ENCODE data around the gene PGPEP1.
"Not testable (repeated sequence)": the region's sequence is repeated elsewhere in the genome, so short reads cannot be mapped to it uniquely, and the experiment has no call there.

The PGPEP1 gene

DNA sequence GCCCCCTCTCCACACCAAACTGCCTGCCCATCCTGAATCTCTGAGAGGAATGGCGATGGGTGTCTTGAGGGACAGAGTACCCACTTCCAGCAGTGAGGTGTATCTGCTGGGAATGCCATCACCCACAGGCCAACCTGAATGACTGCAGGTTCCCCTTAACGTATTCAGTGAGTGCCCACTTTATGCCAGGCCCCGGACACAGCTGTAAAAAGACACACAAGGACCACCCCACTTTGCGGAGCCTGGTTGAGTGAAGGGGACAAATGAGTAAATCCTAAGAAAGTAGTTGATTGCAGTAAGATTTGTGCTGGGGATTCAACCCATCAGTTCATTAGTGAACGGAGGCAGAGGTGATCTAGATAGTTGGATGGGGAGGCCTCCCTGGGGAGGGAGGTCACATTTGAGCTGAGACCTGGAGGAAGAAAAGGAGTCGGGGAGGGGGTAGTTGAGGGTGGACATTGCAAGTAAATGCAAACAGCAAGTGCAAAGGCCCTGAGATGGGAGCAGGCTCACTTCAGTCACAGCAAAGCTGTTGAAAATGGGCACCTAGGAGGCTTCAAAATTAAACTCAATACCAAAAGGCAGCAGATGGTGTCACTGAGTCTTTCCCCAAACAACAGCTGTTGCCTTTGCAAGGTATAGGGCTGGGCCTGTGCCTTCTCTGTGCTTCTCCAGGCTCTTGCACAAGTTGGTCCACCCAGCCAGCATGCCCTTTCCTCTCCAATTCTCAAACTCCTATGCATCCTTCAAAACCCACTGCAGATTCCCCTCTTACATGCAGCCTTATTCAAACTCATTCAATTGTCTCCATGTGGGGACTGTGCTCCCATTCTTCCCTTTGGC is 49.9 kb downstream of the PGPEP1 start:
- DNase-seq, result no peak

DNA sequence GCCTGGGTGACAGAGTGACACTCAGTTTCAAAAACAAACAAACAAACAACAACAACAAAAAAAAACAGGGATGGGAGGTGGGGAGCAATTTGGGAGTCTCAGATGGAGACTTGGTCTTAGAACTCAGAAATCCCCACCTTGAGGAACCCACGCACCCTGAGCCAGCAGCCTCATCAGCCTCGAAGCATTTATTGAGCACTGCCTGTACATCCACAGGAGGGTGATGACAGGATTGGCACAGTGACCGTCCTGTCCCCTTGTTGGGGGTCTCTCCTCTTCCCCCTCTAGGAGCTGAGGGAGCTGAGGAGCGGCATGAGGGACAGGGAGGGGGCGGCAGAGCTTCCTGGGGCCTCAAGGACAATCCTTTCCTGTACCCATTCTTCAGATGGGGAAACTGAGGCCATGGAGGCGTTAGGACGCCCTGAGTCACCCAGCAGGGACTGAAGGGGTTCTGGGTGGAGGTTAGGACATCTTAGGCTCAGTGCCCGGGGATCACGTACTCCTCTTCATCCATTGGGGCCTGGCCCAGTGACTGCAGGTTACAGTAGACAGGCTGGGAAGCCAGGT is 51.2 kb downstream of the PGPEP1 start:
- no peak for DNase-seq

DNA sequence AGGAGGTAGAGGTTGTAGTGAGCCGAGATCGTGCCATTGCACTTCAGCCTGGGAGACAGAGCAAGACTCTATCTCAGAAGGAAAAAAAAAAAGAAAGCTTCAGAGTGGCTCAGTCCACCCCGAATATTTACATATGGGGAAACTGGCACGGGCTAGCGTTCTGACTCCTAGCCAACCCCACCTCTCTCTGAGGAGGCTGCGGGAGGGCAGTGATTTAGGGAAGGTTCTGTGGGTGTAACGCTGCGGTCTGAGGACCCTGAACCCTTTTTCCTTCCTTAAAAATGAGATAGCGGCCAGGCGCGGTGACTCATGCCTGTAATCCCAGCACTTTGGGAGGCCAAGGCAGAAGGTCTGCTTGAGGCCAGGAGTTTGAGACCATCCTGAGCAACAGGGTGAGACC is 52.0 kb downstream of the PGPEP1 start:
- no peak for DNase-seq

DNA sequence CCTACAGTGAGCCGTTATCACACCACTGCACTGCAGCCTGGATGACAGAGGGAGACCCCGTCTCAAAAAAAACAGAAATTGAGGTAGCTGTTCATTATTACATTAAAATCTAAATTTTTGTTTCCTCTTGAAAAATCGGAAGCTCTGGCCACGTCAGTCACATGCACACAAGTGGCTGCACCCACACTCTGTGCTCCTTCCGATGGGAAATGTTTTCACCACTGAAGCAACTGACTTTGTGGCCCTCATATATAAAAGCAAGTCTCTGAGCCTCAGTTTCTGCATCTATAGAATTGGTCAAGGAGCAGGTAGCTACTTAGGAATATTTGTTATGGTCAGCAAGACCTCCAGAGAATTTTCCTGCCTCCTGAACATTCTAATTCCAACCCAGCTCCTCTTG is 52.5 kb downstream of the PGPEP1 start:
- DNase-seq, result no peak

DNA sequence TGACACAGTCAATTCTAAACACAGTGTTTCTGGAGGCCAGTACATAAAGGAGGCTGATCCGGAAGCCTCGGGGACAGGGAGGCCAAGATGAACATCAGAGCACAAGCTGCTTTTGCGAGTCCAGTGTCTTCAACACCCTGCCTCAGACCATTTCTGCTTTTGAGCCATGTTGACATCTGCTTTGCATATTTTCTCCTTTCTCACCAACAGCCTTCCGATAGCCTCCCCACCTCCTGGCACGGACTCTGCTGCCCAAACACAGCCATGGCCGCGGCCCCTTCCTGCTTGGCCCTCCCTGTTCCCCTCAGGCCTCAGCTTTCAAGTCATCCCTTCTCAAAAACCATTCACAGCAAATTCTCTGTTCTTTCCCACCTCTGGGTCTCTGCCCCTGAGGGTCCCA is 53.4 kb downstream of the PGPEP1 start:
- DNase-seq, result no peak

DNA sequence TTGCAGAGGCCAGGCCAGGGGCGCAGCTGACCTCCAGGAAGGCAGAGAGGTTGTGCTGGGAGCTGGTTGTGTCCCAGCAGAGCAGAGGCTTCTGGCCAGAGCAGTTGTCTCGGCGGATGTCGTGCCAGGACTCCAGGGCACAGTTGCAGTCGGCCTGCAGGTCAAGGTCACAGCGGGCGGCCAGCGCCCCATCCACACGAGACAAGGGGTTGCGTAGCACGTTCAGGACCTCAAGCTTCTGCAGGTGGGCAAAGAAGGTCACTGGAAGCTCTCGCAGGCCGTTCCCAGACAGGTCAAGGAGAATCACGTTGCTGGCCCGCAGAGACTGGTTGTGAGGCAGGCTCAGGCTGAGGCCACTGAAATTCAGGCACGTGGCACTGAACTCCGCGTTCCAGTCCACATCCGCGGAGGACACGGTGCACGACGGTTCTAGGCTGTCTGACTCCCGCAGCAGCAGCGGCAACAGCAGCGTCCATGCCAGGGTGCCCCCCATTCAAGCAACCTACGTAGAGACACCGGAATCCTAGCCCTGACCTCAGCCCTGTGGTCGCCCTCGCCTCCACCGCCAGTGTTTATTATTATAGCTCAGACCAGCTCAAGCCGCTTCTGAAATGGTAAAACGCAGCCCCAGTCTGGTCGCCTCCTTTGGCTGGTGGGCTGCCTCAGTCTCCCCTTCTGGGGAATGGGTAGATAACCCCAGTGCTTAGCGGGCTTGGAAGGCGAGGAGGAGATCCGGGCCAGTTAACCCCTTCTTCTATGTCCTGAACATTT is 56.3 kb downstream of the PGPEP1 start:
- DNase-seq, result no peak

DNA sequence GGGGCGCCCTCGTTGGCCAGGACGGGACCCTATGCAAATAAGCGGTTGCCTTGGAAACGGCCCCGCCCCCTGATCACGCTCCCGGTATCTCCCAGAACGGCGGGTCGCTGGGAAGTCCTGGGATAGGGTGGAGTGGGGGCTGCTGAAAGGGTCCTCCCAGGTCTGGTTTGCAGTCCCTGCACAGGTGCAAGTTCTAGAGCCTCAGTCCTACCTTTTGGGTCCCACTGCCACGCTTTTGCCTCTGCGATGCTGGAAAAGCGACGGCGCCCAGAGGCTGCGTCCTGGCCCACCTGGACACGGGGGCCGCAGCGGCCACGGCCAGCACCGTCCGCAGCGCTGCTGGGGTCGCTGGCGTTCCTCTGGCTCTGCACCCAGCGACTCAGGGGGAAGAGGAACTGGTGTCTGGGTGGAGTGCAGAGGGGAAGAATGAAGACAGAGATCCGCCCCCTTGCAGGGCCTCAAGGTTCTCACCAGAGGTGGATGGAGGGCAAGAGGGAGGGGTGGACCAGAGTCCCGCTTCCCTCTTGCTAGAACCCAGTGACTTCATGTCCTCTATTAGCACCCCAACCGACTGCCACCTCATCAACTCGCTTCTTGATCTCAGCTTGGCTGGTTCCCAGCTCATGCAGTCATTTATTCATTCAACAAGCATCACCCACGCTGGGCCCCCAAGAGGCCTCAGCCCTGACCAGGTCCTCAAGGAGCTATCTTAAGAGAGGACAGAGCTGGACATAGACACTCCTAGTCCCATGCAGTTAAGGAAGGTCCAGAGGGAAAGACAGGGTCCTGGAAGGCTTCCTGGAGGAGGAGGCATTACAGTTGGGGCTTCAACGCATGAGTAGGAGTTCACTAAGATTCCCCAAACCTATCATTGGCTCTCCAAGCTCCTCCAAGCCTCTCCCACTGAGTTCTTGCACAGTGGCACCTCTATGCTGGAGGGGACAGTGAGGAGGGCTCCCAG is 57.1 kb downstream of the PGPEP1 start, which contains the start of gene LRRC25:
Gene LRRC25, minus strand, starts transcription at position 381 of the 961 bp plus-strand sequence. CDS start 659 bp downstream, outside the sequence.
- DNase-seq, result no peak

DNA sequence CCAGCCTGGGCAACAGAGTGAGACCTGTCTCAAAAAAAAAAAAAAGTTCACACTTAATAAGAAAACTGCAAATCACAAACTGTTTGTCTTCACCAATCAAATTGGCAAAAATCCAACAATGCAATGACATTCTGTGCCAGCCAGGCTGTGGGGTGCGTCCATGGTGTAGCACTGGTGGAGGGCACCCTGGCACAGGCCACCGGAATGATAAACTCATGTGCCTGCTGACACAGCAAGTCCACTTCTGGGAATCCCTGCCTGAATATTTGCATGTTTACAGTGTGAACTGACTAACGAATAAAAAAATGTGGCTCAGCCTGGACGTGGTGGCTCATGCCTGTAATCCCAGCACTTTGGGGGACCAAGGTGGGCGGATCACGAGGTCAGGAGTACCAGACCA is 58.6 kb downstream of the PGPEP1 start:
- no peak for DNase-seq

DNA sequence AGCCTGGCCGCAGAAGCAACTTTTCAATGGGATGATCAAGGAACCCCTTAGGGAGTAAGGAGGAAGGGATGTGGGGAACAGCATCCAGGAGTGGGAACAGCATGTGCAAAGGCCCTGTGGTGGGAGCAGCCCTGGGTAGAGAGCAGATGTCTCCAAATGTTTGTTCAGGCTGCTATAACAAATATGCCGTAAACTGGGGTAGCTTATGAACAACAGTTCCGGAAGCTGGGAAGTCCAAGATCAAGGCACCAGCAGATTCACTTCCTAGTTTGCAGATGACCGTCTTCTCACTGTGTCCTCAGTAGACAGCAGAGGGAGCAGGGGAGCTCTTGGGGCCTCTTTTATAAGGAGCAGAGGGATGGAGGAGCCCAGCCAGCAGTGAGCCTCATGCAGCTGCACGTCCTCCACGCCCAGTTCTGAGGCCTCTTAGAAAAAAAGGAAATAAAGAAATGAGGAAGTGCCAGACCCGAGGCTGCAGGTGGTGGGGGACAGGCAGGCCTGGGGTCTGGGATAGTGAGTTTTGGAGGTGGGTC is 61.2 kb downstream of the PGPEP1 start:
- no peak for DNase-seq

DNA sequence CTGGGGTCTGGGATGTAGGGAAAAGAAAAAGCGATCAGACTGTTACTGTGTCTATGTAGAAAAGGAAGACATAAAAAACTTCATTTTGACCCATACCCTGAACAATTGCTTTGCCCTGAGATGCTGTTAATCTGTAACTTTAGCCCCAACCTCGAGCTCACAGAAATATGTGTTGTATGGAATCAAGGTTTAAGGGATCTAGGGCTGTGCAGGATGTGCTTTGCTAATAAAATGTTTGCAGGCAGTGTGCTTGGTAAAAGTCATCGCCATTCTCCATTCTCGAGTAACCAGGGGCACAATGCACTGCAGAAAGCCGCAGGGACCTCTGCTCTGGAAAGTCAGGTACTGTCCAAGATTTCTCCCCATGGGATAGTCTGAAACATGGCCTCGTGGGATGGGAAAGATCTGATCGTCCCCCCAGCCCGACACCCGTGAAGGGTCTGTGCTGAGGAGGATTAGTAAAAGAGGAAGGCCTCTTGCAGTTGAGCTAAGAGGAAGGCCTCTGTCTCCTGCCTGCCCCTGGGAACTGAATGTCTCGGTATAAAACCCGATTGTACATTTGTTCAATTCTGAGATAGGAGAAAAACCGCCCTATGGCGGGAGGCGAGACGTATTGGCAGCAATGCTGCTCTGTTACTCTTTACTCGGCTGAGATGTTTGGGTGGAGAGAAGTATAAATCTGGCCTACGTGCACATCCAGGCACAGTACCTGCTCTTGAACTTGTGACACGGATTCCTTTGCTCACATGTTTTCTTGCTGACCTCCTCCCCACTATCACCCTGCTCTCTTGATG is 62.3 kb downstream of the PGPEP1 start:
- not testable (repeated sequence) for DNase-seq

DNA sequence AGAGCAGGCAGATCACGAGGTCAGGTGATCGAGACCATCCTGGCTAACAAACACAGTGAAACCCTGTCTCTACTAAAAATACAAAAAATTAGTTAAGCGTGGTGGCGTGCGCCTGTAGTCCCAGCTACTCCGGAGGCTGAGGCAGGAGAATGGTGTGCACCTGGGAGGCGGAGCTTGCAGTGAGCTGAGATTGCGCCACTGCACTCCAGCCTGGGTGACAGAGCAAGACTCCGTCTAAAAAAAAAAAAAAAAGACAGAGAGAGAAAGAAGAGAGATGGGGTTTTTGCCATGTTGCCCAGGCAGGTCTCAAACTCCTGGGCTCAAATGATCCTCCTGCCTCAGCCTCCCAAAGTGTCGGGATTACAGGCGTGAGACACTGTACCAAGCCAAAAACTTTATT is 65.4 kb downstream of the PGPEP1 start:
- DNase-seq, result not testable (repeated sequence)

DNA sequence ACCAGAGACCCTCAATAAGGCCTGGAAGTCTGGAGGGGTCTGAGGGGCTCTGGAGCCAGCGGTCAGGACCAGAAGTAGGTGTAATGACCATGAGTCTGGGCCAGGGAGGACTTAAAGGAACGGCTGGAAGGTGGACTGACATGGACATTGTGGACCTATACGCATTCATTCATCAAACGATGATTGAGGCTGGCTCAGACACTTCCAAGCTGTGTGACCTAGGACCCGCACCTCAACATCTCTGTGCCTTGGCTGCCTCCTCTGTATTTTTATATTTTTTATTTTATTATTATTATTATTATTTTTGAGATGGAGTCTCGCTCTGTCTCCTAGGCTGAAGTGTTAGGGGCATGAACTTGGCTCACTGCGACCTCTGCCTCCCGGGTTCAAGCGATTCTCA is 66.4 kb downstream of the PGPEP1 start:
- no peak for DNase-seq

DNA sequence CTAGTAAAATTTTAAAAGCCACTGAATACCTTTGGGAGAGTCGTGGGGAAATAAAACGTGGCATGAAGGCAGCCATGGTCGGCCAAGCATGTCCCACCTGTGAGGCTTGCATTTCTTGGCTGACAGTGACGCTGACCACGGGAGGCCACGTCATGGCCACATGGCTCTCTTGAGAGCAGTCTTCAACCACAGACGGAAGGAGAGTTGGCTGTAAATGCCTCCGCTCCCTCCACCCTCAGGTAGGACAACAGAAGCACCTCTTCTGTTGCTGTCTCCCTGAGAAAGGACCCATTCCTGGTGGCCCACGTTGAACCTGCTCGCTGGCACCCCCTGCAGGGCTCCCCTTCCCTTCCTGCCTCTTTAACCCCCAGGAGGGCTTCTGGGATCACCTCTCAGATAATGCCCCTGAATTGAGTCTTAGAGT is 67.7 kb downstream of the PGPEP1 start:
- no peak for DNase-seq

DNA sequence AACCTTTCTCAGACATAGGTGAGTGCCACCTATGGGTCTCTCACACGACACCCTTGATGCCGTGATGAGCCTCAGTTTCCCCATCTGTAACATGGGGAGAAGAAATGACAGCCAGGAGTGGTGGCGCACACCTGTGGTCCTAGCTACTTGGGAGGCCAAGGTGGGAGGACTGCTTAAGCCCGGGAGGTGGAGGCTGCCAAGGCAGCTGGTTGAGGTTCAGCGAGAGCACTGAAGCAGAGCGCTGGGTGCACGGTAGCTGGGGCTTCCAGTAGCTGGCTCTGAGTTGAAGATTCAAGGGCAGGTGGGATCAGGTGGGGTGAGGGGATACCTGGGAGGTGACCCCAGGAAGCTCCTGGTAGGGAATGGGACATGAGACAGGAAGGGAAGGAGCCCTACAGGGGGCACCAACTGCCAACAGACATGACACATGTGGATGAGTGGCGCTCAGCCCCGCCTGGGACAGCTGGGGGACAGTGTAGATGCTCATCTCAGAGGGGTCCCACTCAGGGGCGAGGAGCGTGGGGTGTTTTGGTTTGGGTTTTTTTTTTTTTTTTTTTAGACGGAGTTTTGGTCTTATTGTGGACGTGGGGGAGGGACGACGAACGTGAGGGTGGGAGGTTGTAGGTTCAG is 72.3 kb downstream of the PGPEP1 start:
- no peak for DNase-seq

DNA sequence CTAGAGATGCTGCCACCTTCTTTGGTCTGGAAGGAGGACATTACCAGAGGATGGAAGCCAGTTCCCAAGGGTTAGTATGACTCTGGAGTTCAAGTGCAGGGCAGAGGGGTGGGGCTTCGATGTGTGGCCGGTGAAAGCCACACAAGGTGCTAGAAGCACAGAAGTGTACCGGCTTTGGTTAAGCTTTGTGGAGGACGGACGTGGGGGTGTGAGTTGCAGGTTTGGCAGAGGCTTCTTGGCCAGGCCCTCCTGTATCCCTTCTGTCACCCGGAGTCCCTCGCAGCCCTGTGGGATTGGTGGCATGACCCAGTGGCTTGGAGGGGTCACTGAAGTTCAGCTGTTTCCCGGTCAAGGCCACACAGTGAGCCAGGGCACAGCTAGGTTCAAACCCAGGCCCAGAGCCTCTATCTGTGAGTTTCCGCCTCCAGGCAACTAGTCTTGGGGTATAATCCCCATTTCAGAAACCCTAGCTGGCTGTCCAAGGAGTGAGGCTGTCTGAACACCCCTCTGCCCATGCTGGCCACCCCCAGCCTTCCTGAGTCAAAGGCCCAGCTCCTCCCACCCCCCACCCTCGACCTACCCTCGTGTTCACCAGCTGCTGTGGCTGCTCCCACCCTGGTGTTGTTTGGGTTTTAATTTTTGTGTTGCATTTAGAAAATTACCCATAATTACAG is 74.2 kb downstream of the PGPEP1 start:
- no peak for DNase-seq

DNA sequence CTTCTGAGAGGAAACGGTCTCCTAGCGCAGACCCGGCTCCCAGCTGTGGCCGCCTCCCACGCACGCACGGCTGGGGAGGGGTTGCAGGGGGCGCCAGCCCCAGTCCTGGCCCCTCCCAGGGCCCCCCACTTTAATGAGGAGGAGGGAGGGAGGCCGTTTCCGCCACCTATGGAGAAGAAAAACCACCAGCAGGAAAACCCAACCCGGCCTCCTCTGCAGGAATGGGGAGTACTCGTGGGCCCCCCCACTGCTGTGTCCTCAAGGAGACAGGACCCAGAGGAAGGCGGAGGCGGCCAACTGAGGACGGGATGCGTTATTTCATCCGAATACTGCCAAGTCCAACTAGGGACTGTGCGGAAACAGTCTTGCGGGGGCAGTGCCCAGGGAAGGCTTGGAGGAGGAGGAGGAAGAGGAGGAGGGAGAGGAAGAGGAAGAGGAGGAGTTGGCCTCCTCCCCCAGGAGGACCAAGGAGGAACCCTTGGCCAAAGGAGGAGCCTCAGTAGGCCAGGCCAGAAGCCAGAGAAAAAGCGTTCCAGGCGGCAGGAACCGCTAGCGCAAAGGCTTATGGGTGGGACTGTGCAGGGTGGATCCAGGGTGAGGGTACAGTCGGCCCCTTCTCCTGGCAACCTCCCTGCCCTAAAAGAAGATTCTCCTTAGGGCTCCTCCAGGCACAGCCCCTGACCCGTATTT is 74.9 kb downstream of the PGPEP1 start:
- DNase-seq, result peak; percentile 86

DNA sequence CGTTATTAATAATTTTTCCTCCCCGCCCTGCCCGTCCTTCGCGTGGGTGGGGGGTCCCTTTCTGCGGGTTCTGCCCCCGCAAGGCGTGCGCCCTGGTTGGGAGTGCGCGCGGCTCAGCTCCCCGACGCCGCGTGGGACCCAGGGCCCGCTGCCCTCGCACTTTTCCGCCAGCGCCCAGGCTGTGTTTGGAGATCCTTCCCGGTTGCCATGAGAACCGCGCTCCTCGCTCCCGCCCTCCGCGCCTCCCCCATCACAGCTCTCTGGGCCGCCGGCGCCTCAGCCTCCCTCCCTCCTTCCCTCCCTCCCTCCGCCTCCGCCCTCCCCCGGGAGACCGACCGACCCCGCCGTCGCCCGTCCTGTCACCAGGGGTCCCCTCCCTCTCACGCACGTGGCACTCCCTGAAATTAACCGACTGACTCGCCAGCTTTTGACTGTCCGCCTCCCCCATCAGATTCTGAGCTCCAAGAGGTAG is 76.4 kb downstream of the PGPEP1 start:
- peak; percentile 90 for DNase-seq

DNA sequence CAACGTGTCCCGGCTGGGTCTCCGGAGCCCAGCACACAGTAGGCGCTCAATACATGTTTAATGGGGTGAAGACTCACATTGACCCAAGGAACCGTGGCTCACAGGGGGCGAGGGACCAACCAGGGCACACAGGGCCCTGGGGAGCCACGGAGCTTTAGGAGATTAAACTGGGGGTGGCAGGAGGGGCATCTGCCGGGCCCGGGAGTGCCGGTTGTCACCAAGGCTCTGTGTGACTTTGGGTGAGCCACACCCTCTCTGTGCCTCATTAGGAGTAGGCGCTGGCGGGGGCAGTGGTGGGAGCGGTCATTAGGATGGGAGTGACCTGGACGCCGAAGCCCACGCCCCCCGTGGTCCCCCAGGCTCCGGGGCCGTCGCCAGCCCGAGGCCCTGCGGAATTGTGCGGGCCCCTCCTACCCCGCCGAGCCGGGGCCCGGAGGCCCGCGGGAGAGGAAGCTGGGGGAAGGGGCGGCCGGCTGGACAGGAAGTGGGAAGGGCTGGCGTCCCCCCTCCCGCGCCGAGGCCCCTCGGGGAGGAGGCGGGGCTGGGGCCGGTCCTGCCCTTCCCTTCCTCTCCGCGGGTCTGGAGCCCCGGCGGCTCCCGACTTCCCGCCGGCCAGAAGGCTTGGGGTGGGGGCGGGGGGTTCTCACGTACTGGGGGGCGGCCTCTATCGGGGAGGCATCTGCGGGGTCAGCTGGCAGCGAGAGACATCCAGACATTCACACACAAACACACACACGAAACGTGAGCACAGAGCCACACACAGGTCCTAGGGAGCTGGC is 77.0 kb downstream of the PGPEP1 start:
- peak; percentile 90 for DNase-seq
